A673 (cell line): ENCODE results near the gene C10orf88.

ENCODE experiments used
- CTCF ChIP-seq: fragments of 300-800, 200-600 bp; sonication (generic); conservative IDR thresholded peaks from 2 replicates; pipeline ENCODE4 v1.5.1; 2017; ENCODE audit warnings: low read depth, mild to moderate bottlenecking, antibody characterized with exemption, low read length, moderate library complexity, mixed read lengths
- EZH2 ChIP-seq: fragments of 200-600 bp; sonication (generic); IDR thresholded peaks from 2 replicates; pipeline ENCODE4 v1.6.1; 2017; ENCODE audit warnings: borderline replicate concordance, low read depth, mild to moderate bottlenecking, mixed read lengths, antibody characterized with exemption, low read length; ENCODE audit not compliant: poor library complexity, severe bottlenecking

GRCh38 chr10:122984708-122985107 lies 30.7 kb upstream of the C10orf88 start:
- TF ChIP-seq EZH2 (no peak), CTCF (no peak)
